Trophoblast cell (in vitro differentiated cells and primary cell): ENCODE measurements around the gene ZFYVE28.

Experiments used
- DNase-seq, 2 donors: peaks; one replicate each; pipeline ENCODE4 v3.0.0-alpha.2; 2016
- H2AFZ ChIP-seq: 2 replicates; pipeline ENCODE4 v1.6.1; 2013; ENCODE audit warnings: low read length, moderate library complexity, mild to moderate bottlenecking; ENCODE audit not compliant: insufficient read depth, poor library complexity
- H2AK5ac ChIP-seq: 2 replicates; pipeline ENCODE4 v1.6.1; 2013; ENCODE audit warnings: mild to moderate bottlenecking, low read length
- H2BK120ac ChIP-seq: 2 replicates; pipeline ENCODE4 v1.6.1; 2013; ENCODE audit warnings: low read length, mild to moderate bottlenecking, moderate library complexity; ENCODE audit not compliant: insufficient read depth, poor library complexity
- H2BK12ac ChIP-seq: 2 replicates; pipeline ENCODE4 v1.6.1; 2013; ENCODE audit warnings: mild to moderate bottlenecking, low read length, moderate library complexity
- H2BK5ac ChIP-seq: 2 replicates; pipeline ENCODE4 v1.6.1; 2013; ENCODE audit warnings: low read length, low read depth, moderate library complexity, mild to moderate bottlenecking; ENCODE audit not compliant: poor library complexity
- H3K14ac ChIP-seq: 2 replicates; pipeline ENCODE4 v1.6.1; 2013; ENCODE audit warnings: mild to moderate bottlenecking, low read length
- H3K18ac ChIP-seq: 2 replicates; pipeline ENCODE4 v1.6.1; 2013; ENCODE audit warnings: mild to moderate bottlenecking, low read length
- H3K23ac ChIP-seq: 2 replicates; pipeline ENCODE4 v1.6.1; 2013; ENCODE audit warnings: low read length
- H3K27ac ChIP-seq: 2 replicates; pipeline ENCODE4 v1.5.1; 2013; ENCODE audit warnings: low read depth, mild to moderate bottlenecking, inconsistent platforms, low read length, moderate library complexity
- H3K27me3 ChIP-seq: 2 replicates; pipeline ENCODE4 v1.6.1; 2013; ENCODE audit warnings: inconsistent platforms, mild to moderate bottlenecking, low read length, moderate library complexity; ENCODE audit not compliant: insufficient read depth
- H3K36me3 ChIP-seq, 2 experiments: 1 replicate in 1 of 2; 2 replicates in 1 of 2; pipeline ENCODE4 v1.6.1; 2013; ENCODE audit warnings: low read length in 2 of 2, mild to moderate bottlenecking in 2 of 2, moderate library complexity in 1 of 2; ENCODE audit not compliant: insufficient read depth in 2 of 2, control insufficient read depth in 1 of 2
- H3K4ac ChIP-seq: 2 replicates; pipeline ENCODE4 v1.6.1; 2013; ENCODE audit warnings: low read depth, mild to moderate bottlenecking, low read length, moderate library complexity
- H3K4me1 ChIP-seq, 2 experiments: 1 replicate in 1 of 2; 2 replicates in 1 of 2; pipeline ENCODE4 v1.6.1; 2013; ENCODE audit warnings: low read length in 2 of 2, mild to moderate bottlenecking in 2 of 2, moderate library complexity in 1 of 2; ENCODE audit not compliant: insufficient read depth in 2 of 2, control insufficient read depth in 1 of 2
- H3K4me2 ChIP-seq: 2 replicates; pipeline ENCODE4 v1.6.1; 2013; ENCODE audit warnings: inconsistent platforms, mild to moderate bottlenecking, low read length, moderate library complexity
- H3K4me3 ChIP-seq: 2 replicates; pipeline ENCODE4 v1.5.1; 2013; ENCODE audit warnings: mild to moderate bottlenecking, low read depth, low read length, inconsistent platforms
- H3K79me1 ChIP-seq: one replicate; pipeline ENCODE4 v1.6.1; 2013; ENCODE audit warnings: low read length
- H3K79me2 ChIP-seq: 2 replicates; pipeline ENCODE4 v1.6.1; 2013; ENCODE audit warnings: low read length, mild to moderate bottlenecking; ENCODE audit not compliant: control insufficient read depth, insufficient read depth, poor library complexity
- H3K9ac ChIP-seq: 2 replicates; pipeline ENCODE4 v1.6.1; 2013; ENCODE audit warnings: mild to moderate bottlenecking, low read length
- H3K9me3 ChIP-seq: 2 replicates; pipeline ENCODE4 v1.6.1; 2013; ENCODE audit warnings: low read depth, mild to moderate bottlenecking, control low read depth, inconsistent platforms, low read length; ENCODE audit not compliant: insufficient read depth
- H4K12ac ChIP-seq: 2 replicates; pipeline ENCODE4 v1.6.1; 2013; ENCODE audit warnings: low read depth, mild to moderate bottlenecking, low read length, moderate library complexity
- H4K8ac ChIP-seq: 2 replicates; pipeline ENCODE4 v1.6.1; 2013; ENCODE audit warnings: low read depth, mild to moderate bottlenecking, low read length, moderate library complexity
- H4K91ac ChIP-seq: one replicate; pipeline ENCODE4 v1.6.1; 2013; ENCODE audit warnings: low read depth, mild to moderate bottlenecking, low read length, moderate library complexity
- WGBS: extraction: QIAGEN DNeasy Blood & Tissue Kit; methylation state at CpG from one replicate; pipeline ENCODE4 v1.1.7; 2013; ENCODE audit warnings: missing lambda C conversion rate; ENCODE audit not compliant: insufficient read length, insufficient coverage; ENCODE audit errors: extremely low coverage; 5-methylcytosine and 5-hydroxymethylcytosine counted together

Gene ZFYVE28

DNA sequence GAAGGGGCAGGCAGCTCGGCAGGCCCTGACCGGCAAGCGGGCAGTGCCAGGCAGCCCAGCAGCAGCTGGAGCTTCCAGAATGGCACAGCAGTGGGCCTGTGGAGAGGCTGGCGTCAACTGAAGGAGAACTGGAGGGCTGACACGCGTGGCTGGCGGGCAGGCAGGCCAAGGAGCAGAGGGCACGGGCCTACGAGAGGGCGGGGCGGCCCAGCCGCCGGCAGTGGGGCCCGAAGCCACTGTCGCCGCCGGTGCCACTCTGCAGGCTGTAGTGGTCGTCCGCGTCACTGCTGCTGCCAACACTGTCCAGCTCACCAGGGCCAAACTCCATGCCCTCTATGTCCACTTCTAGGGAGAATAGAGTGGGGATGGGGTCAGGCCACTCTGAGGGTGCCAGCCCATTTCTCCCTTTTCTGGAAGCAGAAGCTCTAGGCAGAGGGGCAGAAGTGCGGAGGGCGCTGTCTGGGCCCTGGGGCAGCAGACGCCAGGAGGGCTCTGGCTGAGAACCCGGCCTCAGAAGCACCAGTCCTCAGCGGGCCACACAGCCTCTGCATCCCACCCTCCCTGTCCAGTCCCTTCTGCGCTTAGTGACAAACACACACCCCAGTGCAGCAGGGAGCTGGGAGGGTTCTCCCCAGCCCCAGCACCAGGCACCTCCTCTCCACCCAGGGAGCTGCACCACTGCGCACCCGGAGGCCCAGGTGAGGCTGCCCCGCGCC is 167.9 kb downstream of the ZFYVE28 start:
- Histone ChIP-seq H3K4me3 (no peak overlapping the region), H3K9me3 (peaks cover 6% of the 10 kb centered on the region), H3K79me1 (no peaks in the 10 kb centered on the region), H4K12ac (no peak overlapping the region), H3K27me3 (no peaks in the 10 kb centered on the region), H3K14ac (no peak overlapping the region), H2AFZ (no peak overlapping the region), H3K9ac (no peak overlapping the region), H3K4me2 (no peak overlapping the region), H3K27ac (no peak overlapping the region), H3K36me3 (peaks cover 59 to 60% of the 10 kb centered on the region in 2 experiments), H3K18ac (no peak overlapping the region), H2BK120ac (no peak overlapping the region), H4K8ac (no peak overlapping the region), H3K23ac (no peak overlapping the region), H4K91ac (no peak overlapping the region), H3K79me2 (no peaks in the 10 kb centered on the region), H2AK5ac (no peak overlapping the region), H3K4ac (no peak overlapping the region), H2BK12ac (no peak overlapping the region), H3K4me1 (no peaks in the 10 kb centered on the region), H2BK5ac (no peak overlapping the region)
- WGBS = no CpG with 5 or more reads among the region's 30 CpGs
- DNase-seq = no peak

DNA sequence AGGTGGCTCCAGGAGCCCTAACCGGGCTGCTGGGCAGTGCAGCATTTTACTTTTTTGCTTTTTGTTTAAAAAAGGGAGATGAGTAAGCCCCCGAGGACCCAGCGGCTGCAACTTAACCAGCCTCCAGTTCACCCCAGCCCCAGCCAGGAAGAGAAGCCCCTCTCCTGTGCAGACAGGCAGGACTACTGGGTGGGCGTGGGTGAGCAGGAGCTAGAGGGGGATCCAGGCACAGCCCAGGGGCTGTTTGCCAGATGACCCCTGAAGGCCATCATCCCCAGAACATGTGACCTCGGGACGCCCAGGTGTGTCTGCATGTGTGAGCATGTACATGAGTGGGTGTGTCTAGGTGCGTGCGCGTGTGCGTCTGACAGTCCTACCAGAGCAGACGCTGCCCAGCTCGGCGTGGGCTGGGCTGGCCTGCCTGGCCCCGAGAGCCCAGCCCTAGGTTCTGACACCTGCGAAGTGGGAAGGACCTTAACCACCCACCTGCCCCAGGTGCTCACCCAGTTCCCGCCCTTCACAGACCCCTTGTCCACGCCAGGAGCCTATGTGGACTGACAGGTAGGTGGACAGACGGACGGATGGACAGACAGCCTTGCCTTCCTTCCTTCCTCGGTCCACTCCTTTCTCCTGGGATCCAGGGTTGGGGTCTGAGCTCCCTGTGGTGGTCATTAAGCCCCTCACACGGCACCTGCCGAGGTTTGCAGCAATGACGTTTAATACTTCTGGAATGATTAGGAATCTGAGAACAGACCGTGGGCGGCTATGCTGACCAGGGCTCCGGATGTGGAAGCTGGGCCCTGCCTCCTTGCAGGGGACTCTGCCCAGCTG is 168.7 kb downstream of the ZFYVE28 start:
- Histone ChIP-seq H3K27me3 (no peaks in the 10 kb centered on the region), H3K27ac (no peak overlapping the region), H2BK12ac (no peak overlapping the region), H3K36me3 (peaks cover 52 to 55% of the 10 kb centered on the region in 2 experiments), H2BK5ac (no peak overlapping the region), H2BK120ac (no peak overlapping the region), H2AK5ac (no peak overlapping the region), H3K79me2 (no peaks in the 10 kb centered on the region), H4K12ac (no peak overlapping the region), H3K4me1 (no peaks in the 10 kb centered on the region), H3K9me3 (peaks cover 6% of the 10 kb centered on the region), H3K9ac (no peak overlapping the region), H4K8ac (no peak overlapping the region), H3K18ac (no peak overlapping the region), H2AFZ (no peak overlapping the region), H3K4me3 (no peak overlapping the region), H3K79me1 (no peaks in the 10 kb centered on the region), H4K91ac (no peak overlapping the region), H3K4ac (no peak overlapping the region), H3K4me2 (no peak overlapping the region), H3K23ac (no peak overlapping the region), H3K14ac (no peak overlapping the region)
- no CpG with 5 or more reads among the region's 26 CpGs for WGBS
- no peak for DNase-seq

DNA sequence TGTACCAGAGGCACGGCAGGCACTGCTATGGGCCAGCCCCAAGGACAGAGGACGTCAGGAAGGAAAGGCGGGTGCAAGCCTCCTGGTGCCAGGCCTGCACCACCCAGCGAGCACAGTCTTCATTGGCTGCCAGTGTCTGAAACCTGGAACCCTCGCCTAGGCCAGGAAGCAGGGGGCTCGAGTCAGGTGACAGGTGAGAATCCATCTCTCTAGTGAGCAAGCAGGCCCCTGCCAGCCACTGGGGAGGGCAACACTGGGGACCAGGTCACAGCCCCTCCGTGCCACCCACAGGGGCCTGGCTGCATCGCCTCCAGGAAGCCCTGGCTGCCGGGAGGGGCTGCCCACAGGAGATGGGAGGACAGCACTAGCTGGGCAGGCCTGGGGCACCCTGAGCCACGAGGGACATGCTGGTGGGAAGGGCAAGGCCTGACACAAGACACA is 169.6 kb downstream of the ZFYVE28 start:
- no peaks in the 10 kb centered on the region for H3K79me1 ChIP-seq
- DNase-seq = no peak
- H3K79me2 ChIP-seq = no peaks in the 10 kb centered on the region
- H3K14ac ChIP-seq = no peak overlapping the region
- no CpG with 5 or more reads among the region's 10 CpGs for WGBS
- no peaks in the 10 kb centered on the region for H3K4me1 ChIP-seq
- no peak overlapping the region for H2BK120ac ChIP-seq
- no peak overlapping the region for H3K18ac ChIP-seq
- no peak overlapping the region for H3K4me2 ChIP-seq
- no peak overlapping the region for H3K23ac ChIP-seq
- H3K4me3 ChIP-seq = no peak overlapping the region
- peaks cover 6% of the 10 kb centered on the region for H3K9me3 ChIP-seq
- H4K91ac ChIP-seq = no peak overlapping the region
- H3K27me3 ChIP-seq = no peaks in the 10 kb centered on the region
- H3K4ac ChIP-seq = no peak overlapping the region
- H4K8ac ChIP-seq = no peak overlapping the region
- no peak overlapping the region for H3K27ac ChIP-seq
- H4K12ac ChIP-seq = no peak overlapping the region
- H3K36me3 ChIP-seq = peaks cover 50 to 51% of the 10 kb centered on the region in 2 experiments
- H2BK5ac ChIP-seq = no peak overlapping the region
- no peak overlapping the region for H3K9ac ChIP-seq
- H2BK12ac ChIP-seq = no peak overlapping the region
- no peak overlapping the region for H2AK5ac ChIP-seq
- no peak overlapping the region for H2AFZ ChIP-seq

DNA sequence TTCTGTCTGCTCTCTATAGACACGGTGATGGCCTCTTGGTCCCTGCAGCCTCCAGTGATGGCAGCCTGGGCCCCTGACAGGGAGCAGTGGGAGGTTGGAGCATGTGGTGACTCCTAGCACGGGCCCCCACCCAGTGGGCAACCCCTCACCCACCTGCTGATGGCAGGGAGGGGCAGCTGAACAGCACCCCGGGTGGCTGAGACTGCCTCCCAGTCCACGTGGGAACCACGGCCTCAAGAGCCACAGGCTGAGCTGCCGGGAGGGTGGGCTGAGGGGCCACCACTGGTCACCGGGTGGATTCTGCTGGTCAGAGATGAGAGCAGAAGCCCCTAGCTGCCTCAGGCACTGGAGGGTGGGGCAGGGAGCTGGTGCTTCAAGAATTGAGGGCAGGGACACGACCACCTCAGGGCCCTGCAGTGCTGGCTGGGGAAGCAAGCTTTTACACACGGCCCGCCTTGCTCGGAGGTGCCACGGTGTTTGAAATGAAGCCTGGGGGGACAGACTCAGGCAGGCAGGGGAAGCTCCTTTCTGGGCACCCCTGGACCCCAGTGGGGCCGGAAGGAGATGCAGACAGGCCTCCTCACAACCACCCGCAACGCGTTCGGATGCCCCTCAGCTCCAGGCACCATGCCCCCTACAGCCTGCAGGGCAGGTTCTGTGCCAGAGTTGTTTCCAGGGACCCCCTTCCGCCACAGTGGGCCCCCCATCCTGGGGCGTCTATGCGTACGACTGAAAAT is 170.2 kb downstream of the ZFYVE28 start:
- Histone ChIP-seq H3K9ac (peak overlapping the region; percentile 16), H3K4ac (no peak overlapping the region), H4K12ac (no peak overlapping the region), H3K27ac (no peak overlapping the region), H3K36me3 (peaks cover 44 to 45% of the 10 kb centered on the region in 2 experiments), H3K23ac (no peak overlapping the region), H2AK5ac (no peak overlapping the region), H3K79me1 (no peaks in the 10 kb centered on the region), H3K27me3 (no peaks in the 10 kb centered on the region), H3K4me2 (no peak overlapping the region), H3K9me3 (peaks cover 4% of the 10 kb centered on the region), H2BK5ac (no peak overlapping the region), H2BK120ac (no peak overlapping the region), H3K79me2 (no peaks in the 10 kb centered on the region), H3K4me1 (no peaks in the 10 kb centered on the region), H3K18ac (no peak overlapping the region), H2AFZ (no peak overlapping the region), H4K8ac (no peak overlapping the region), H2BK12ac (no peak overlapping the region), H3K4me3 (no peak overlapping the region), H3K14ac (no peak overlapping the region), H4K91ac (no peak overlapping the region)
- no CpG with 5 or more reads among the region's 21 CpGs for WGBS
- DNase-seq = no peak
